Measurements from ENCODE around the gene SCMH1. TPM values are rescaled to one million over a fixed set of nuclear protein-coding genes. Genes with fewer than 3 reads are reported as not detected.
"Not testable (repeated sequence)": the region's sequence is repeated elsewhere in the genome, so short reads cannot be mapped to it uniquely, and the experiment has no call there.

SCMH1 gene
- total RNA-seq, 3 donors from 2014 or later = 37.0 to 93.4 (median 53.4) TPM

DNA sequence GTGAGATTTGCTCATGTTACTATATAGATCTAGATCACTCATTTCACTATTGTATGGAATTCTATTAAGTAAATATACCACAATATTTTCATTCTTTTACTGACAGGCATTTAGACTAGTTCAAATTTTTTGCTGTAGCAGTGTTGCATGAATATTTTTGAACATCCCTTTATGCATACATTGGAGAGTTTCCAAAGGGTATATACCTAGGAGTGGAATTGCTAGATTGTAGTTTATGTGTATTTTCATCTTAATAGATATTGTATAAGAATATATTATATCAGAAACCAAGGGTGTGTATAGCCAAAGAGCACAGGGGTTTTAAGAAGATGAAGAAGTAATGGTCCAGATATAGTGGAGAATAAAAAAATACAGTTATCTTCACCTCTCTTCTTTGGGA is 6.2 kb downstream of the SCMH1 start:
- intact Hi-C loops (cut with DNase I; ENCODE audit: low total_unique reads) = no loop called here
- H3K4me1 ChIP-seq = no peaks in the 10 kb centered on the region

DNA sequence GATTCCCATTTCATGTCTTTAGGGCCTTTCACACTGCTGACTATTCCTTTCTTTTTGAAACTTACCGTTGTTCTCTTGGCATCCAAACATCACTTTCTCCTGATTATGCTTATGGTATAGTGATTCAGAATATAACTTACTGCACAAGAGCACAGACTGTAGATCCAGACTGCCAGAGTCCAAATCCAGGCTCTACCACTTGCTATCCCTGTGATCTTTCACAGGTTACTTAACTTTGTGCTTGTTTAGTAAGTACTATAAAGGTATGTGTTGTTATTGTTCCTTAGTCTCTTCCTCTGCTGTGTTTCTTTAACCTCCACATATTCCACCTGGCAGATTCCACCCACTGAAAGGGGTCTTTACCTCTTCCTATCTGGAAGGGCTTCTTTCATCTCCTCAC is 8.4 kb downstream of the SCMH1 start:
- Histone ChIP-seq H3K4me1 (no peaks in the 10 kb centered on the region), H3K27me3 (no peaks in the 10 kb centered on the region), H3K9me3 (no peaks in the 10 kb centered on the region), H3K27ac (no peak overlapping the region), H3K36me3 (no peaks in the 10 kb centered on the region), H3K4me3 (no peak overlapping the region)
- TF ChIP-seq POLR2AphosphoS5 (IDR thresholded peaks at IDR 0.05) (no peak), POLR2A (IDR thresholded peaks at IDR 0.05) (no peak)
- TF ChIP-seq, protein P1, sequence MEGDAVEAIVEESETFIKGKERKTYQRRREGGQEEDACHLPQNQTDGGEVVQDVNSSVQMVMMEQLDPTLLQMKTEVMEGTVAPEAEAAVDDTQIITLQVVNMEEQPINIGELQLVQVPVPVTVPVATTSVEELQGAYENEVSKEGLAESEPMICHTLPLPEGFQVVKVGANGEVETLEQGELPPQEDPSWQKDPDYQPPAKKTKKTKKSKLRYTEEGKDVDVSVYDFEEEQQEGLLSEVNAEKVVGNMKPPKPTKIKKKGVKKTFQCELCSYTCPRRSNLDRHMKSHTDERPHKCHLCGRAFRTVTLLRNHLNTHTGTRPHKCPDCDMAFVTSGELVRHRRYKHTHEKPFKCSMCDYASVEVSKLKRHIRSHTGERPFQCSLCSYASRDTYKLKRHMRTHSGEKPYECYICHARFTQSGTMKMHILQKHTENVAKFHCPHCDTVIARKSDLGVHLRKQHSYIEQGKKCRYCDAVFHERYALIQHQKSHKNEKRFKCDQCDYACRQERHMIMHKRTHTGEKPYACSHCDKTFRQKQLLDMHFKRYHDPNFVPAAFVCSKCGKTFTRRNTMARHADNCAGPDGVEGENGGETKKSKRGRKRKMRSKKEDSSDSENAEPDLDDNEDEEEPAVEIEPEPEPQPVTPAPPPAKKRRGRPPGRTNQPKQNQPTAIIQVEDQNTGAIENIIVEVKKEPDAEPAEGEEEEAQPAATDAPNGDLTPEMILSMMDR (IDR thresholded peaks at IDR 0.05) = no peak
- DNase-seq (ENCODE audit: low spot score in 2 of 2) = no peak
- intact Hi-C loops (cut with DNase I; ENCODE audit: low total_unique reads) = no loop called here

More for the DNA sequence above, 6.2 kb downstream of the SCMH1 start:
- DNase-seq (ENCODE audit: low spot score in 2 of 2) = no peak
- TF ChIP-seq POLR2A (IDR thresholded peaks at IDR 0.05) (no peak), POLR2AphosphoS5 (IDR thresholded peaks at IDR 0.05) (no peak)
- TF ChIP-seq, protein P1 (IDR thresholded peaks at IDR 0.05) = no peak
- no peak overlapping the region for H3K4me3 ChIP-seq
- H3K9me3 ChIP-seq = no peaks in the 10 kb centered on the region
- no peaks in the 10 kb centered on the region for H3K36me3 ChIP-seq
- no peaks in the 10 kb centered on the region for H3K27me3 ChIP-seq
- no peak overlapping the region for H3K27ac ChIP-seq

DNA sequence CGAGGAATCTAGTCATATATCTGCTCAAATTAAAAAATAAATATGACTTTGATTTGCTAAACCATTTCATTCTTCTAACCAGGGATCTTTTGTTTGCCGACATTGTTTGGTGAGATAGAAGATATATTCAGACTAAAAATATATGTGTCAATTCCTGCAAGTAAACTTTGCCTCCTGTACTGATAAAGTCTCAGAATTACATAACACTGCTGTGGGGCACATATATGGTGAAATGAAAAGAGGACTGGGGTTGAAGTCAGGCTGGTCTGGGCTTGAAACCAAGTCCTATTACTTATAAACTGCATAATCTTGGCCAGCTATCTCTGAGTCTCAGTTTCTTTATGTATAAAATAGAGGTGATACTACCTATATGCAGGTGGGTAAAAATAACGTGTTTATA is 9.8 kb downstream of the SCMH1 start:
- no peak overlapping the region for H3K27ac ChIP-seq
- no peaks in the 10 kb centered on the region for H3K4me1 ChIP-seq
- no peak for DNase-seq (ENCODE audit: low spot score in 2 of 2)
- H3K9me3 ChIP-seq = no peaks in the 10 kb centered on the region
- H3K4me3 ChIP-seq = no peak overlapping the region
- no peaks in the 10 kb centered on the region for H3K27me3 ChIP-seq
- H3K36me3 ChIP-seq = no peaks in the 10 kb centered on the region
- intact Hi-C loops (cut with DNase I; ENCODE audit: low total_unique reads) = no loop called here
- TF ChIP-seq, protein P1 (IDR thresholded peaks at IDR 0.05) = no peak
- no peak for TF ChIP-seq POLR2AphosphoS5 (IDR thresholded peaks at IDR 0.05)
- no peak for TF ChIP-seq POLR2A (IDR thresholded peaks at IDR 0.05)

DNA sequence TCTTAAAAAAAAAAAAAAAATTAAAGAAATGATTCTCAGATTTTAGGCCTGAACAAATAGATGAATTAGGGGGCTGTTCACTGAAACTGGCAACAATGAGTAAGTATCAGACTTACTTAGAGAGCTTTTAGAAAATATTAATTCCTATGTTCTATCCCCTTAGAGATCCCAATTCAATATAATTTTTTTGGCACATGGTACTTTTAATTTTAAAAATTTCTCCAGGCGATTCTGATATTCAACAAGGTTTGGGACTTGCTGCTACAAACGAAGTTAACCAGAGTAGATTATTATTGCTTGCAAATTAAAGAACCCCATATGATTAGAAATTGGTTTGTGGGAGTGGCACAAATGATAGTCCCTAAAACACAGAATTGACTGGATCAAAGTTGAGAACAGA is 11.4 kb downstream of the SCMH1 start:
- Histone ChIP-seq H3K9me3 (no peaks in the 10 kb centered on the region), H3K36me3 (no peaks in the 10 kb centered on the region), H3K27ac (no peak overlapping the region), H3K27me3 (no peaks in the 10 kb centered on the region), H3K4me3 (no peak overlapping the region), H3K4me1 (no peaks in the 10 kb centered on the region)
- DNase-seq (ENCODE audit: low spot score in 2 of 2) = no peak
- TF ChIP-seq, protein P1 (IDR thresholded peaks at IDR 0.05) = no peak
- TF ChIP-seq POLR2AphosphoS5 (IDR thresholded peaks at IDR 0.05) (no peak), POLR2A (IDR thresholded peaks at IDR 0.05) (no peak)
- intact Hi-C loops (cut with DNase I; ENCODE audit: low total_unique reads) = no loop called here

DNA sequence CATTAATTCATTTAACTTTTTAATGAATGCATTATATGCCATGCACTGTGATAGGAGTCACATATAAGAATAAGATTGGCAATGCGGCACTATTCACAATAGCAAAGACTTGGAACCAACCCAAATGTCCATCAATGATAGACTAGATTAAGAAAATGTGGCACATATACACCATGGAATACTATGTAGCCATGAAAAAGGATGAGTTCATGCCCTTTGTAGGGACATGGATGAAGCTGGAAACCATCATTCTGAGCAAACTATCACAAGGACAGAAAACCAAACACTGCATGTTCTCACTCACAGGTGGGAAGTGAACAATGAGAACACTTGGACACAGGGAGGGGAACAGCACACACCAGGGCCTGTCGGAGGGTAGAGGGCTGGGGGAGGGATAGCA is 12.9 kb downstream of the SCMH1 start:
- H3K4me1 ChIP-seq; H3K9me3 ChIP-seq; H3K27me3 ChIP-seq; H3K4me3 ChIP-seq; H3K36me3 ChIP-seq; intact Hi-C loops (cut with DNase I; ENCODE audit: low total_unique reads); DNase-seq (ENCODE audit: low spot score in 2 of 2); H3K27ac ChIP-seq: not testable (repeated sequence)

DNA sequence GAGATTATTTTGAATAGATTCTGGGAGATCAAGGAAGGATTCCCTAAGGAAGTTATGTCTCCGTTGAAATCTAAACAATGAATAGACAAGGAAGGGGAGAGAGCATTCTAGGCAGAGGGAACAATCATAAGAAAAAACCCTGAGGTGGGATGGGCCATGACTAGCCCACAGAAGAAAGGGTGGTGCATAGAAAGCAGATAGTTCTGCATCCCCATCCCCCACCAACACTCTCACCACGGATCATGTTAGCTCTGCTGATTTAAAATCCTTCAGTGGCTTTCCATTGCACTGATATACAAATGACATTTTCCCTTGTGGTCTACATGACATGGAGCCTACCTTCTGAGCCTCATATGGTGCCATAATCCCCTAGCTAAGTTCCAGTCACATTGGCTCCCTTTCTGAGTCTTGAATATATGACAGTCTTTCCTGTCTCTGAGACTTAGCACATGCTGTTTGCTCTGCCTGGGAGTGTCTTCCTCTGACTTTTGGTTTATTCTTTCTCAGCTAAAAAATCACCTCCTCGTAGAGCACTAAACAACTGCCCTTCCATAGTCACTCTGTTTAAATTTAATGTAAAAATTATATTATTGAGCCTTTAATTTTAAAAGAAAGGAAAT is 15.2 kb downstream of the SCMH1 start:
- no peak overlapping the region for H3K4me3 ChIP-seq
- intact Hi-C loops (cut with DNase I; ENCODE audit: low total_unique reads) = no loop called here
- no peaks in the 10 kb centered on the region for H3K9me3 ChIP-seq
- DNase-seq (ENCODE audit: low spot score in 2 of 2) = no peak
- H3K27me3 ChIP-seq = no peaks in the 10 kb centered on the region
- H3K27ac ChIP-seq = no peak overlapping the region
- TF ChIP-seq POLR2AphosphoS5 (IDR thresholded peaks at IDR 0.05) (no peak), POLR2A (IDR thresholded peaks at IDR 0.05) (no peak)
- TF ChIP-seq, protein P1 (IDR thresholded peaks at IDR 0.05) = no peak
- no peaks in the 10 kb centered on the region for H3K36me3 ChIP-seq
- H3K4me1 ChIP-seq = no peaks in the 10 kb centered on the region

Data from breast epithelium (tissue), 4 donors.